Measurements from ENCODE around the gene AIDA.

Gene AIDA

GRCh38 chr1:222665964-222666363 lies 46.3 kb downstream of the AIDA start:
- ChIA-PET CTCF (no interaction called here), POLR2A (no interaction called here)
- TF ChIP-seq ZNF274 (IDR thresholded peaks at IDR 0.05; ENCODE audit: low read length) (no peak), ZNF274 (tag by site-specific recombination; IDR thresholded peaks at IDR 0.05; ENCODE audit: borderline replicate concordance) (no peak), ZNF391 (tag by site-specific recombination; IDR thresholded peaks at IDR 0.05; ENCODE audit: borderline replicate concordance, low read depth) (no peak), ZSCAN16 (tag by site-specific recombination; IDR thresholded peaks at IDR 0.05) (no peak), ZNF664 (tag by site-specific recombination; IDR thresholded peaks at IDR 0.05) (peak; percentile 17; the same call in 1 of the 2 replicates), ZNF266 (tag by site-specific recombination; IDR thresholded peaks at IDR 0.05; ENCODE audit: low read depth) (no peak)
- no peaks in the 10 kb centered on the region for H3K9me3 ChIP-seq (ENCODE audit: control insufficient read depth, insufficient read depth, low read depth, low read length)
- no peak overlapping the region for H3K4me3 ChIP-seq (ENCODE audit: low read depth, low read length)
- no peak overlapping the region for H3K27ac ChIP-seq (ENCODE audit: extremely low read depth, low read depth, low read length)
- no peaks in the 10 kb centered on the region for H3K4me1 ChIP-seq (ENCODE audit: control insufficient read depth, insufficient read depth, low read length)
- peaks cover 48 to 79% of the 10 kb centered on the region in 2 experiments for H3K36me3 ChIP-seq (ENCODE audit: control insufficient read depth in 2 of 2, insufficient read depth in 1 of 2, low read length in 2 of 2)

DNA sequence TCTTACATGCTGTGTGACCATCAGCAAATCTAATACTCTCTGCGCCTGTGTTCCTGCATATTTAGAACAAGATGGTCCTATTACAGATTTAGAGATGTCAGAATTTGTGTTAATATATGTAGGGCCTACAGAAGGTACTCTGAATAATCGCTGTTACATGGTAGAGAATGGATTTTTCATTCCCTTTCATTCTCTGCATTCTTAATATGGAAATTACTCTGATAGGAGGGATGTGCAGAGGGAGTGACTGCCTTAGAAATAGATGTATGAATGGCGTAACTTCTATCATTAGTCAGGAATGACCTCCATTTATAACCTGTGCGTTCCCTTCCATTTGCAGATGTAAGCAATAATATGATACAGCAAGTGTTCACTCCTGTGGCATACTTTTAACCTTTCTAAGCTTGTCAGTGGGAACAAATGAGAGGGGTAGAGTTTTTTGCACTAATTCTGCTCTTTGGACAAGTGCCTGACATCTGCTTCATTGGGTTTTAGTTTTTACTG lies 48.8 kb downstream of the AIDA start:
- Histone ChIP-seq H3K4me3 (ENCODE audit: low read depth, low read length) (no peak overlapping the region), H3K36me3 (ENCODE audit: control insufficient read depth in 2 of 2, insufficient read depth in 1 of 2, low read length in 2 of 2) (peaks cover 62 to 92% of the 10 kb centered on the region in 2 experiments), H3K4me1 (ENCODE audit: control insufficient read depth, insufficient read depth, low read length) (no peaks in the 10 kb centered on the region), H3K27ac (ENCODE audit: extremely low read depth, low read depth, low read length) (no peak overlapping the region), H3K9me3 (ENCODE audit: control insufficient read depth, insufficient read depth, low read depth, low read length) (no peaks in the 10 kb centered on the region)
- POLR2A ChIA-PET, result no interaction called here
- CTCF ChIA-PET, result interaction anchor here (0.6 kb wide), 1 partner anchor 132 kb away, joined by 3 read pairs; no protein-coding TSS in a partner anchor
- TF ChIP-seq ZNF121 (tag by site-specific recombination; IDR thresholded peaks at IDR 0.05) (no peak), ZNF133 (tag by site-specific recombination; IDR thresholded peaks at IDR 0.05) (no peak), ZNF626 (tag by site-specific recombination; IDR thresholded peaks at IDR 0.05) (no peak), BCL6B (tag by site-specific recombination; IDR thresholded peaks at IDR 0.05) (no peak), PRDM6 (tag by site-specific recombination; IDR thresholded peaks at IDR 0.05) (no peak), PRDM2 (tag by site-specific recombination; IDR thresholded peaks at IDR 0.05; ENCODE audit: borderline replicate concordance) (no peak), ZSCAN23 (tag by site-specific recombination; IDR thresholded peaks at IDR 0.05) (no peak), ZNF341 (tag by site-specific recombination; IDR thresholded peaks at IDR 0.05; ENCODE audit: low read depth) (no peak), ZNF239 (tag by site-specific recombination; IDR thresholded peaks at IDR 0.05) (no peak), ZNF391 (tag by site-specific recombination; IDR thresholded peaks at IDR 0.05; ENCODE audit: borderline replicate concordance, low read depth) (no peak), ZBTB21 (tag by site-specific recombination; IDR thresholded peaks at IDR 0.05) (no peak), ZNF248 (tag by site-specific recombination; IDR thresholded peaks at IDR 0.05) (no peak), ZNF785 (tag by site-specific recombination; IDR thresholded peaks at IDR 0.05) (no peak), TCF7L2 (IDR thresholded peaks at IDR 0.05; ENCODE audit: borderline replicate concordance, low read depth, low read length) (no peak)
